RPMI8226 (cell line): Measurements from ENCODE around the gene CXADR.
"Not testable (repeated sequence)": the region's sequence is repeated elsewhere in the genome, so short reads cannot be mapped to it uniquely, and the experiment has no call there.

ENCODE experiments used
- DNase-seq: peaks from one replicate; pipeline ENCODE4 v3.0.0-alpha.2; 2015

CXADR gene

DNA sequence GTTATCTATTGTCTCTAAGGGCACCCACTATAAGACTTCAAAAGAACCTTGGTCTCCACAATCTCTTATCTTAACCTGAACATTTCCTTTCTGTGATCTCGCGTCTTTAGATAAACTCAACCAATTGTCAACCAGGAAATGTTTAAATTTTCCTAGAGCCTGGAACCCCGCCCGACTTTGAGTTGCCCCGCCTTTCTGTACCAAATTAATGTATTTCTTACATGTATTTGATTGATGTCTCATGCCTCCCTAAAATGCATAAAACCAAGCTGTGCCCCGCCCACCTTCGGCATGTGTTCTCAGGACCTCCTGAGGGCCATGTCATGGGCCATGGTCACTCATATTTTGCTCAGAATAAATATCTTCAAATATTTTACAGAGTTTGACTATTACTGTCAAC lies 5.9 kb upstream of the CXADR start:
- no peak for DNase-seq

DNA sequence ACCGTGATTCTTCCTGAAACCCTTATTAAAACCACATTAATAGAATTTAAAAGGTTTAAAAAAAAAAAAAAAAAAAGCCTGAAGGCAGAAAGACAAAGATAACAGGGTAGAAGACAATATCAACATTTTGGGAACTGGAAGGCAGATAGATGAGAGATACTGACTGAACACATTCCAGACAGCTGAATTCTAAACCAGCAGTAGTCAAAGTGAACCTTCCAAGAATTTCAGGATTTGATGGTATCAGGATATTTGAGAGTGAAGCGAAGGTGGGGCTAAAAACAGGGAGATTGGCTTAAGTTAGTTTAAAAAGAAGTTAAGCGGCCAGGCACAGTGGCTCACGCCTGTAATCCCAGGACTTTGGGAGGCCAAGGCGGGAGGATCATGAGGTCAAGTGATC lies 5.3 kb upstream of the CXADR start:
- no peak for DNase-seq

GRCh38 chr21:17513214-17514123 lies 626 bp downstream of the CXADR start:
- DNase-seq, result peak; percentile 64

DNA sequence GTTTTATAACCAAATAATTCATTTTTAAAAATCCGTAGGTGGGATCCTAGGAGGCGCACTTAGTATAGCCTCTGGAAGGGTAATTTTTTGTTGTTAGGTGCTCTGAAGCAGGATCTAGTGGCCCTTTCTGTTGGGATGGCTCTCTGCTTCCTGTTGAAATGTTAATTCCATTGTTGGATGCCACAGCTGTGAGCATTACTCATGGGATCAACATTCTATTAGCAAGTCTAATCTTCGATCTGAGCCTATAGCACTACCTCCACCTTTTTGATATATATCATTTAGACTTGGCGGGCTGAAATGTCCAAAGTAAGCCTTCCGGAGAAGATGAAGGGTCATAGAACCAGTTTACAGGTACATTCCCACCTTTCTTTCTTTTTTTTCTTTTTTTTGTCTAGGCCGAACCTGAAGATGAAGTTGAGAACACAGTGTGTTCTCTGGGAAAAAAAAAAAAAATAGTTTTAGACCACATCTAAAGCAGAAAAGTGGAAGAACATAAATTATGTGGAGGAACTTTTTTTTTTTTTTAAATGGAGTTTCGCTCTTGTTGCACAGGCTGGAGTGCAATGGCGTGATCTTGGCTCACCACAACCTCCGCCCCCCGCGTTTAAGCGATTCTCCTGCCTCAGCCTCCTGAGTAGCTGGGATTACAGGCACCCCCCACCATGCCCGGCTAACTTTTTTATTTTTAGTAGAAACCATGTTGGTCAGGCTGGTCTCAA lies 1.4 kb downstream of the CXADR start:
- no peak for DNase-seq

GRCh38 chr21:17517008-17517407 lies 4.2 kb downstream of the CXADR start:
- not testable (repeated sequence) for DNase-seq

DNA sequence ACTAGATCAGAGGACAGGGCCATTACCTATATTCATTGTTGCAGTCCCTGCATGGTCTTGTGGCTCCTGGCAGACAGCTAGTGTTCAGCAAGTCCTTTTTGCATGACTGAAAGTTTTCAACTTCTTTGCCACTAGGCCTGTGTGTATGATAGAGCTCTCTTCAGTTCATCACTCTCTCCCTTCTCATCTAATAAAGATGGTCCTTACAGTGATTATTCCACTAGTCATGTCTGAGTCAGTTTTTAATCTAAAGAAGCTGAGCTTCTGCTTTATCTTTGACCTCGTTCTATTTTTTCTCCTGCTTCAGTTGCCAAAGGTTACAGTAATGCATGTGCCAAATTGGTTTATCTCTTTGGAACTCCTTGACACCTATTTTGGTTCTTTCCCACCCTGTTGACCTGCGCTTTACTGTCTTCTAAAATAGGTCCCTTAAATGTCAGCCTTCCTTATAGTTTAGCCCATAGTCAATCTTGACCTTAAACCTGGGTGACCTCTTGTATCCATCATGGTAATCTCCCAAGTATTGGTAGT lies 6.4 kb downstream of the CXADR start:
- DNase-seq, result no peak

DNA sequence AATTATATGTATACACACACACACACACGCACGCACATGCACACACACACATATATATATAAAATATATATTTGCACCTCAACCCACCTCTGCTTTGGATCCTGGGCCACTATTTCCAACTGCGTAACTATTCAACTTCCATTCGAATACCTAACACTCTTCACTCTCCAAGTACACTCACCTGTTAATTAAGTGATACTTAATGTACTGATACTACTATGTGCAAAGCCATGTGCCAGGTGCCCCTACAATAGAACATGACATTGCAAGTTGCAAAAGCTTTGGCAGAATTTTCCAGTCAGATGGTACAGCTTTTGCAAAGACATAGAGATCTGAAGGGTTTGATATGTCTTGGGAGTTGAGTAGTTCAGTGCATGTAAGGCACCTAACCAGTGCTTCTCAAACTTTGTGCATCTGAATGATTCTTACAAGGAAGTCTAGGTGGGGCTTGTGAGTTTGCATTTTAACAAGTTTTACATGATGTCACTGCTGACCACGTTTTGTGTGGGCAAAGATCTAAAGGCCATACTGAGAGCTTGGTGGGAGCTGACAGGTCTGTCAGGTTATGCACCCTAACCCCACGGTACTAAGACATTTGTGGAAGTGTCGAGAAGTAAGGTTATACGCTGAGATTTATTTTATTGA lies 7.2 kb downstream of the CXADR start:
- DNase-seq, result no peak

- no peak for DNase-seq
These were observed 10.2 kb downstream of the CXADR start for GRCh38 chr21:17523007-17523451.

DNA sequence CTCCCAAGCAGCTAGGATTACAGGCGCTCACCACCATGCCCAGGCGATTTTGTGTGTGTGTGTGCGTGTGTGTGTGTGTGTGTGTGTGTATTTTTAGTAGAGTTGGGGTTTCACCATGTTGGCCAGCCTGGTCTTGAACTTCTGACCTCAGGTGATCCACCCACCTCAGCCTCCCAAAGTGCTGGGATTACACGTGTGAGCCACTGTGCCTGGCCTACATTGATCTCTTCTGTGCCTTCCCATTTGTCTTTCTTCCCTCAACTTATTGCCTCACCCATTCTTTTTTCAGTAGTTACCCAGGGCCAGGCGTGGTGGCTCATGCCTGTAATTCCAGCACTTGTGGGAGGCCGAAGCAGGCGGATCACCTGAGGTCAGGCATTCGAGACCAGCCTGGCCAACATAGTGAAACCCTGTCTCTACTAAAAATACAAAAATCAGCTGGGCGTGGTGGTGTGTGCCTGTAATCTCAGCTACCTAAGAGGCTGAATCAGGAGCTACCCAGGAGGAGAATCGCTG lies 11.2 kb downstream of the CXADR start:
- not testable (repeated sequence) for DNase-seq

DNA sequence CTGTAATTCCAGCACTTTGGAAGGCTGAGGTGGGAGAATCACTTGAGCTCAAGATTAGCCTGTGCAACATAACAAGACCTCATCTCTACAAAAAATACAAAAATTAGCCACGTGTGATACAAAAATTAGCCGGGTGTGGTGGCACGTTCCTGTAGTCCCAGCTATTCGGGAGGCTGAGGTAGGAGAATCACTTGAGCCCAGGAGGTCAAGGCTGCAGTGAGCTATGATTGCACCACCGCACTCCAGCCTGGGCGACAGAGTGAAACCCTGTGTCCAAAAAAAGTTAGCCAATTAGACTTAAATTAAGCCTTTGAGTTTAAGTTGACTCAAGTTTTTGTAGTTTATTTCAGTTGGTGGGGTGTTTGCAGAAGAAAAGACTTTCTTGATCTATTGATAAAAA lies 11.8 kb downstream of the CXADR start:
- DNase-seq, result no peak

DNA sequence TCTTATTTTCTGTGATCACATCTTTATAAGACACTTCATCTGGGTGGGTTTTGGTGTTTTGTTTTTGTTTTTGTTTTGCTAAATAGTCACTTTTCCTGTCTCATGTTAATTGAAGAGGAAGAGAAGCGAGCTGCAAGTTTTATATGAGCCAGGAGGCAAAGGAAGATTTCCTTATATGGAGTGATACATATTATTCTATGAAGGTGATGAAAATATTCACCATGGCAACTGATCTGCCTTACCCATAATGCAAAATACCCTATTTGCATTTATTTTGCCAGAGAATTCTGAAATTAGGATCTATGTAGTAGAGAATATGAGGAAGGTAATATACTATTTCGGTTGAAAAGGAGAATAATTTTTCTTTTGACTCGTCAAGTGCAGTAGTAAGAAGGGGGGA lies 13.9 kb downstream of the CXADR start:
- DNase-seq, result no peak

- no peak for DNase-seq
These were observed 14.4 kb downstream of the CXADR start for GRCh38 chr21:17527240-17527639.

DNA sequence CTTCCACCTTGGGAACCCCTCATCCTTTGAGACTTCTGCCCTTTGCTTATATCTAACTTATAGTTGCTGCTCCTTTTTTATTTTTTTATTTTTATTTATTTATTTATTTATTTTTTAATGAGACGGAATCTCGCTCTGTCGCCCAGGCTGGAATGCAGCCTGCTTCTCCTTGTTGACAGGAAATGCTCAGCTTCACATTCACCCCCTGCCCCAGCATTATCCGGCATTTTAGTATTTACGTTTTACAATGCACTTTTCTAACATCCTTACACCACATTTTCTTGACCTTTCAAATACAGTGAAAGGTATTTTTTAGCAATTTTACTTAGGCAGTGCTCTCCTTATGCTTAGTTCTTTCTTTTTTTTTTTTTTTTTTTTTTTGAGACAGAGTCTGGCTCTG lies 14.9 kb downstream of the CXADR start:
- no peak for DNase-seq

DNA sequence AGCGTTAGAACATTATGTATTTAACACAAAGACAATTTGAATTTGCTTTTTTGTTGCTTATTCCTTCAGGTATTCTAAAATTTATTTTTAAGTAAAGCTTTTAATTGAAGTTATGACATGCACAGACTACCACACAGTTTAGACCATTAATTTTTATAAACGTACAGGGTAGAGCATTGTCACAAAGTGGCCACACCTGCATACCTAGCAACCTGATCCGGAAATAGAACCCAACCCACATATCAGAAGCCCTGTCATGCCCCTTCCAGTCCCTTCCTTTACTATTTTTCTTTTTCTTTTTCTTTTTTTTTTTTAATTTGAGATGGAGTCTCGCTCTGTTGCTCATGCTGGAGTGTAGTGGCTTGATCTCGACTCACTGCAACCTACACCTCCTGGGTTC lies 16.8 kb downstream of the CXADR start:
- no peak for DNase-seq

DNA sequence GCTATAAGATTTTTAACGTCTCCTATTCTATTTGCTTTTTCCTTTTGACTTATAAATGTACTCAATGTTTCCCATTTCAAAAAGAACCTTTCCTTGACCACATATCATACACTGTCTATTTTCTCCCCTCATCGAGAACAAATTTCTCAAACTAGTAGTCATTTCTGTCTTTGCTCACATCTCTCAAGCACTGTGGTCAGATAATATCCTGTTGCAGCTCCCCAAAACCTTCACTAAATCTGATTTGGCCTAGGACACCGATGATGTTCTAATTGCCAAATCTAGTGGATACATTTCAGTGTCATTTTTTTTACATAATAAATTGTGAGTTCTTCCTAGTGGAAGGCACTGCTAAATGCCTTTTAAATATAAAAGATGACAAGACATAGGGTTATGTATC lies 19.4 kb downstream of the CXADR start:
- no peak for DNase-seq

- DNase-seq, result no peak
These were observed 23.5 kb downstream of the CXADR start for GRCh38 chr21:17536381-17536780.

DNA sequence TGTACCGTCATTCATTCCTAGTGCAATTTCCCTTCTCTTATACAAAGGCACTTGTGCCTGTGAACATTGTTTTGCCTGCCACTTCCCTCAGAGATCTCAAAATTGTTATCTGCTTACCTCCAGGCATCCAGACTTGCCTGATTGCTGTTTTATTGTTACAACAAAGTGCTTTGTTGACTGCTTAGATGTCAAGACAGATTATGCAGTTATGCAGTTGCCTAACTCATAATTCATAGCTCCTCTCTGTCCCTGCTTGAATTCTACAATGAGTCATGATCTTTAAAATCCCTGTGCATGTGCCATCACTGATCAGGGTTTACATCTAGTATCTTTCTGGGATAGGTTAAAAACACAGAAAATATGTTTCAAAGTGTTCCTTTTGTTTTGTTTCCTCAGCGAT lies 24.5 kb downstream of the CXADR start:
- DNase-seq, result no peak

GRCh38 chr21:17538576-17538975 lies 25.7 kb downstream of the CXADR start:
- DNase-seq, result no peak

DNA sequence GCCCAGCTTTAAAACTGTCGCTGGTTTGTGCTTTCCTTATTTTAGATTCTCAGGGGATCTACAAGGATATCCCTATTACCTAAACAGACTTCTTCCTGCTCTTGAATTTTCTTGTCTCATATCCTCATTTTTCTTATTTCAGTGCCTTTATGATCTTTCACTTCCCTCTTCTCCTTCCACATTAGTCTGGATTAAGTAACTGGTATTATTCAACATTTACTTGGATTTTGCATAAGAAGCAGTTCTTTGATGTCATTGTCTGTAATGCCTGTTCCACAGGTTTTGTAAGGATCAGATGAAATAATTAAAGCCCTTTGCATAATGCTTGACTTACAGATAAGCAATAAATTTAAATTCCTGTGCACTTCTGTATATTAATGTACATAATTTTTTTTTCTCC lies 26.5 kb downstream of the CXADR start:
- peak; percentile 5 for DNase-seq

DNA sequence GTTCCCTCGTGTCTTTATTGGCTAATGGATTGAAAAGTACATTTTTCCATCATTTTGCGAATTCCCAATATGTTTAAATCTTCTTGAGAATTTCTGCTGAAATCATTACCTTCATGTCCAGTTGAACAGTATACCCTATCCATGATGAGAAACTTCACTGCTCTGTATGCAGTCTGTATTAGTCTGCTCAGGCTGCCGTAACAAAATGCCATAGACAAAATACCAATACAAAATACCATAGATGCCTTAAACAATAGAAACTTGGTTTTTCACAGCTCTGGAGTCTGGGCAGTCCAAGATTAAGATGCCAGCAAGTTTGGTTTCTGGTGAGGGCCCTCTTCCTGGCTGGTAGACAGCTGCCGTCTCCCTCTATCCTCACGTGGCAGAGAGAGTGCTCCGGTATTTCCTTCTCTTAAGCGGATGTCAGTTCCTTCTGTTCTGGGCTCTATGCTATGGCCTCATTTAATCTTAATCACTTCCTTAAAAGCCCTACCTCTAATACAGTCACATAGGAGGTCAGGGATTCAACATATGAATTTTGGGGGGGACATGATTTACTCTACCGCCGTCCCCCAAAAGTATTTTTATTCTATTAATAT lies 27.0 kb downstream of the CXADR start:
- DNase-seq, result no peak

- no peak for DNase-seq
These were observed 27.7 kb downstream of the CXADR start for GRCh38 chr21:17540530-17540929.

DNA sequence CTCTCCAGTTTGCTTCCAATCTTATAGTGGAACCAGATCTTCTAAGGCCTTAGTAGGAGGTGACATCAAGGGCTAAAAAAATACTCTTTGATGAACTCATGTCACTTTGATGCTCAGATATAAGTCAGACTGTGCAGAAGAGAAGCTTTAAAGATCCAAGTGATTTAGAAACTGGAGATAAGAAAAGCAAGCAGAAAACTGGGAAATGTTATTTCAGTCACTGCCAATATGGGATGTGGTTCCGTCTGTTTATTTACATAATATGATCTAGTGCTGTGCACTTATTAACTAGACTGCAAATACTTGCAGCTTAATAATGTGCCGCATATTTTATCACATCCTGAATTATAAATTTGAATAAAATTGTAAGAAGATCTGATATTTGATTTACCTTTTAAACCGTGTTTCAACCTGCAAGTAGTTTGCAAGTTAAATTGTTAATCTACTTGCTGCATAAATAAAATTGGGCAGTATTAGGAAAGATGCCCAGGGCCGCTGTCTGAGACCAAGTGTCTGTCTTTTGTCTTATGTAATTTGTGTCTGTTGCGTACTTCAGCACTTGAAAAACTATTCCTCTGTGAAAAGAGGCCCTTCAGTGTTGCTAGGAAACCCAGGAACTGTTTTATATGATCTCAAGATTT lies 29.6 kb downstream of the CXADR start:
- no peak for DNase-seq
